ENCODE data around the gene APEX2.

APEX2 gene

GRCh38 chrX:54999717-55000598 lies at the start of gene APEX2:
Gene APEX2 (plus strand): TSS chrX:55000363. CDS start chrX:55000423, 60 bp downstream.
- Histone ChIP-seq H4K20me1 (ENCODE audit: control insufficient read depth, insufficient read depth, low read depth, low read length) (no peaks in the 10 kb centered on the region), H3K36me3 (ENCODE audit: control insufficient read depth, low read length) (peaks cover 37% of the 10 kb centered on the region), H3K79me2 (ENCODE audit: control insufficient read depth, low read length) (peaks cover 24% of the 10 kb centered on the region), H3K9me2 (replicated peaks; ENCODE audit: control insufficient read depth, low read length) (no peaks in the 10 kb centered on the region), H3K27ac (ENCODE audit: low read depth, low read length) (peak within 1 kb of the TSS; percentile 83), H3K4me3 (ENCODE audit: low read length) (peak within 1 kb of the TSS; percentile 86), H3F3A (ENCODE audit: control insufficient read depth, insufficient read depth) (no peaks in the 10 kb centered on the region), H3K9me3 (ENCODE audit: control insufficient read depth, insufficient read depth, low read length) (no peaks in the 10 kb centered on the region), H3K27me3 (ENCODE audit: control insufficient read depth, low read length) (no peaks in the 10 kb centered on the region), H3K4me1 (ENCODE audit: control insufficient read depth, low read length) (peaks cover 14% of the 10 kb centered on the region), H3K4me2 (ENCODE audit: low read length) (peak within 1 kb of the TSS; percentile 80)
- TF ChIP-seq CTCF (IDR thresholded peaks at IDR 0.05; ENCODE audit: low read depth, low read length, poor library complexity, severe bottlenecking): no peak
- TF ChIP-seq EZH2phosphoT487 (IDR thresholded peaks at IDR 0.05; ENCODE audit: borderline replicate concordance, low read length): no peak

GRCh38 chrX:54950730-54951375 lies 49.3 kb upstream of the APEX2 start:
- no peak overlapping the region for H3K4me3 ChIP-seq (ENCODE audit: low read length)
- no peaks in the 10 kb centered on the region for H3K9me2 ChIP-seq (replicated peaks; ENCODE audit: control insufficient read depth, low read length)
- TF ChIP-seq CTCF (IDR thresholded peaks at IDR 0.05; ENCODE audit: low read depth, low read length, poor library complexity, severe bottlenecking): no peak
- TF ChIP-seq EZH2phosphoT487 (IDR thresholded peaks at IDR 0.05; ENCODE audit: borderline replicate concordance, low read length): no peak

GRCh38 chrX:54961750-54962149 lies 38.4 kb upstream of the APEX2 start:
- no peaks in the 10 kb centered on the region for H3F3A ChIP-seq (ENCODE audit: control insufficient read depth, insufficient read depth)
- H3K27ac ChIP-seq (ENCODE audit: low read depth, low read length): no peak overlapping the region
- H3K4me2 ChIP-seq (ENCODE audit: low read length): no peak overlapping the region
- no peak overlapping the region for H3K4me3 ChIP-seq (ENCODE audit: low read length)
- H3K79me2 ChIP-seq (ENCODE audit: control insufficient read depth, low read length): no peaks in the 10 kb centered on the region
- H4K20me1 ChIP-seq (ENCODE audit: control insufficient read depth, insufficient read depth, low read depth, low read length): no peaks in the 10 kb centered on the region
- no peaks in the 10 kb centered on the region for H3K9me3 ChIP-seq (ENCODE audit: control insufficient read depth, insufficient read depth, low read length)
- no peaks in the 10 kb centered on the region for H3K4me1 ChIP-seq (ENCODE audit: control insufficient read depth, low read length)
- H3K9me2 ChIP-seq (replicated peaks; ENCODE audit: control insufficient read depth, low read length): no peaks in the 10 kb centered on the region
- no peaks in the 10 kb centered on the region for H3K27me3 ChIP-seq (ENCODE audit: control insufficient read depth, low read length)
- no peaks in the 10 kb centered on the region for H3K36me3 ChIP-seq (ENCODE audit: control insufficient read depth, low read length)
- TF ChIP-seq CTCF (IDR thresholded peaks at IDR 0.05; ENCODE audit: low read depth, low read length, poor library complexity, severe bottlenecking) (no peak), EZH2phosphoT487 (IDR thresholded peaks at IDR 0.05; ENCODE audit: borderline replicate concordance, low read length) (no peak)

More at GRCh38 chrX:54950730-54951375, 49.3 kb upstream of the APEX2 start:
- H4K20me1 ChIP-seq (ENCODE audit: control insufficient read depth, insufficient read depth, low read depth, low read length): no peaks in the 10 kb centered on the region
- H3K27ac ChIP-seq (ENCODE audit: low read depth, low read length): no peak overlapping the region
- H3F3A ChIP-seq (ENCODE audit: control insufficient read depth, insufficient read depth): no peaks in the 10 kb centered on the region
- no peaks in the 10 kb centered on the region for H3K36me3 ChIP-seq (ENCODE audit: control insufficient read depth, low read length)
- no peak overlapping the region for H3K4me2 ChIP-seq (ENCODE audit: low read length)
- no peaks in the 10 kb centered on the region for H3K79me2 ChIP-seq (ENCODE audit: control insufficient read depth, low read length)
- no peaks in the 10 kb centered on the region for H3K4me1 ChIP-seq (ENCODE audit: control insufficient read depth, low read length)
- no peaks in the 10 kb centered on the region for H3K27me3 ChIP-seq (ENCODE audit: control insufficient read depth, low read length)
- no peaks in the 10 kb centered on the region for H3K9me3 ChIP-seq (ENCODE audit: control insufficient read depth, insufficient read depth, low read length)

Measured in DOHH2 (cell line).